Cerebellar nuclear complex (tissue), 1 donor: Measurements from ENCODE around the gene MED4.
"Not testable (repeated sequence)": the region's sequence is repeated elsewhere in the genome, so short reads cannot be mapped to it uniquely, and the experiment has no call there.

Source experiments
- DNase-seq, 2 experiments: peaks; one replicate each; lab custom pipeline; 2025; lab: John Stamatoyannopoulos, UW

MED4 gene

GRCh38 chr13:48094404-48094780 lies 512 bp downstream of the MED4 start:
- DNase-seq: no peak

DNA sequence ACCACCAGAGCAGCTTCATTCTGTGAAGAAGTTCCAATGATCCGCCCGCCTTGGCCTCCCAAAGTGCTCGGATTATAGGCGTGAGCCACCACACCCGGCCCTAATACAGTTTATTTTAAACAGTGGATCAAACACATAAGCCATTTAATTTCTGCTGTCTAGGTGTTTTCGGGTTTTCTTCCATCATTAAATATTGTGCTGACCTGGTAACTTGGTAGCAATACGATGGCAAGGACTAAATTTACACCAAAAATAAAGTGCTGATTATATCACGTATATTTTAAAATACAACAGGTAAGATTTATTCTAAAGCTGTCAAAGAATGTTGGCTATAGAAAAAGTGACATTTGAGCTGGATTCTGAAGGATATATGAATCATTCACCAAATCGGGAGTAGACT lies 1.3 kb downstream of the MED4 start:
- DNase-seq: no peak

- DNase-seq: no peak
Measured at GRCh38 chr13:48086272-48086671, 8.6 kb downstream of the MED4 start.

DNA sequence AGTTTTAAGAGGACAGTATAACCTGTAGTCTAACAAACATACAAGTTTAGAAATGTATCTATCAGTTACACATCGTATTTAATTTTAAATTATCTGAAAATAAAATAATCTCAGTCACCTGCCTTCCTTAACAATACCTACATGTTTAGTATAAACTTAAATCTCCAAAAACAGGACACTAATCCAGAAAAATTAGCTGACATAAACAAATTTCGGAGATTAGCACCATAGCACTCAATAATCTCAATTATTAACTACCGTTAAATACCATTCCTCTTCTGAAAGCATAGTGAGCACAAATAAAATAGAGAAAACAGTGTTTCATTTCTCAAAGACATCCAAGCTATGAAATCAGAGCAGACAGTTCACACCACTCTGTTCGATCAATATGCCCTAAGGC lies 13.2 kb downstream of the MED4 start:
- no peak for DNase-seq

GRCh38 chr13:48078251-48078656 lies 16.6 kb downstream of the MED4 start:
- no peak for DNase-seq

- DNase-seq: no peak
Measured at GRCh38 chr13:48074006-48074405, 20.9 kb downstream of the MED4 start.

- no peak for DNase-seq
Measured at GRCh38 chr13:48072787-48073186, 22.1 kb downstream of the MED4 start.

DNA sequence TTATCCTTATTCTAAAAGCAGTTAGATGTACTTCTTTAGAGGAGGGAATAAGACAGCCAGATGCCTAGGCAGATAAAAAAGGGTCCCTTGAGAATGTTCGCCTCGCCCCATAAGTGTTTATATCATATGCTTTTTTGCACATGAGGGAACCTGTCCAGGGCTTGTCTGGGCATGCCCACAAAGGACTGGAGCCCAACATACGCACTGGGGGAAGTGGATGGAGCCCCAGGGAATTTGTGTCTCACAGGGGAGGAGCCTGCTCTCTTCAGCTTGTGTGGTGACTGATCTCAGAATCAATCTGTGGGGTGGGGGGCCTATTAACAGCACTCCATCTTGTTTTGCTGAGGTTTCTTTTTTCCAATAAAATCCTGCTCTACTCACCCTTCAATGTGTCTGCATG lies 22.6 kb downstream of the MED4 start:
- no peak for DNase-seq

DNA sequence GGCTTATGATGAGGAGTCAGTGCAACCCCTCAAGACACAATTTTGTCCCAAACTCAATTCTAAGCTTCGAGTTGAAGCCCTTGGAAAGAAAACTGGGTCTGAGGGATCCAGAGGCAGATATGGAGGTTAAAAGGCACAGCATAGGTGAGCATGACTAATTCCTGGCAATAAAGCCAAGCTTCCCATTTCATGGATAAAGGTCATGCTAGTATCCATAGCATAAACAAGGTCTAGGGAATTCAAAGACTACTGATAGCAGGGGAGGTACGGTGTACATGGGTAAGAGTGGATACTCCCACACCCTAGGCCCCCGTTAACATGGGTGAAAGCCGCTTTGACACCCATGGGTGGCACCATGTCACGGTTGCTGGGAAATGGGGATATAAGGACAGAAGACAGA lies 24.0 kb downstream of the MED4 start:
- no peak for DNase-seq

DNA sequence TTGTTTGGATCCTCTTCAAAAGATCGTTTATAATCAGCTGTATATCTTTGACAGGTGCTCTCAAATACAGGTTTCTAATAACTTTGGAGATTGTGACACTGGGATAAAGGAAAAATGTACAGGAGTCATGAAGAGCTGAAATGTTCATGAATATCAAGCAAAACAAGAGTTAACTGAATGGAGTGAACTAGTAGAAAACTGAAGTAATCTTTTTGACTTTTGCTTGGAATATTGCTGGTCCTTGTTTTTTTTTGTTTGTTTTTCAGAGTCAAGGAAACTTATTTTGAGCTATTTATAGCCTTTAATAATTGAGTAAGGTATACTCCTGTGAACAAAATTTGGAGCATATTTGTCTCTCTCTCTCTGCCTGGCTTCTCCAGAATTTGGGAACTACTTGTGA lies 25.3 kb downstream of the MED4 start:
- DNase-seq: no peak

- no peak for DNase-seq
Measured at GRCh38 chr13:48068952-48069351, 26.0 kb downstream of the MED4 start.

DNA sequence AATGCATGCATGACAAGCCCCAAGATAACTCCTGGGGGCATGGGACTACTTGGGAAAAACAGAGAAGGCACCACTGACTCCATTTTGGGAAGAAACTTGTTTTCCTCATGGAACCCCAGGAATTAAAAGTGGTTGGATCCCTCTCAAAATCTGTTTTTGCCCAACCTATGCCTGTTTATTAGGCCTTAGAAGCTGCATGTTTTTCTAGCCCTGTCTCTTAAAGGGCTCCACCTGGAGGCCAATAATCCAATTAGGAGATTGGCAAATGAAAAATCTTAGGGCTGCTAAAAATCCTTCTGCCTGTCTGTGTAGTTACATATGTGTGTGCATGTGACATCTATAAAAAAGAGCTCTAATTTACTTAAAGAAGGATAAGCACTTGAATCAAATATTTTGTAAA lies 26.9 kb downstream of the MED4 start:
- no peak for DNase-seq

DNA sequence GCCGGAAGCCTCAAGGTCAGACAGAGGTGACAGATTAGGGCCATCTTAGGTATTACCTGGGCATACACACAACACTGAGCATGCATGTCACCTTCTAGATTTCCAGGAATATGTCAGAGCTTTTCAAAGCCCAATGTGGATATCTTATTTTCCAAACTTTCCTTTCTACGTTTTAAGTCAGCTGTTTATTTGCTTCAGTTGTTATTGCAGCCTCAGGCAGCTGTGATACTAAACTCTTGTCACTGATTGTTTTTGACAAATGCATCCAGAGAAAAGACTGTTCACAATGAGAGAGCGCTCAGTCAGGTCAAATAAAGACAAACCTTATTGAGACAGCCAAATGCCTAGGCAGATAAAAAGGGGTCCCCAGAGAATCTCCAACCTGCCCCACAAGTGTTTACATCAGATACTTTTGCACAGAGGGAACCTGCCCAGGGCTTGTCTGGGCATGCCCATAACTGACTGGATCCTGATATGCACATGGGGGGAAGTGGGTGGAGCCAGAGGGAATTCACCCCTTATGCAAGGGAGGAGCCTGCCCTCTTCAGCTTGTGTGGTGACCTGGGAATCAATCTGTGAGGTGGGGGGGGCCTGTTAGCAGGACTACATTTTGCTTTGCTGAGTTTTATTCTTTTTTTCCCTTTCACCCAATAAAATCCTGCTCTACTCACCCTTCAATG lies 28.5 kb downstream of the MED4 start:
- no peak for DNase-seq

GRCh38 chr13:48059951-48060350 lies 35.0 kb downstream of the MED4 start:
- not testable (repeated sequence) for DNase-seq

GRCh38 chr13:48058536-48058935 lies 36.4 kb downstream of the MED4 start:
- not testable (repeated sequence) for DNase-seq

DNA sequence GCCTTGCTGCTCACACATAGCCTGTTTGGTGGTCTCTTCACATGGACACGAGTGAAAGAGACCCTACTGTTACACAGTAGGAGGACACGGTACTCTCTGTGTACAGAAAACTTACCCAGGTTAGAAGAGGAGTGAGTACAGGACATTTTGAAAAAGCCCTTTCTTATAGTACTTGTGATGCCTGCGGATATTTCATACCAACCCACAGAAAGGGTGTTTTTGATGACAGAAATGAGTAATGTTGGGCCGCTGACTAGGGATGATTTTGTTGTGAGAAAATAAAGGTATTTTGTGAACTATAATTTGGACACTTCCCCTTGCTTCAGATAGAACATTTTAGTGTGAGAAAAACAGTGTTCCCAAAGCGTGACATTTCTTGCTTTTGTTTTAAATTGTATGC lies 39.2 kb downstream of the MED4 start:
- DNase-seq: no peak

GRCh38 chr13:48054601-48055000 lies 40.3 kb downstream of the MED4 start:
- no peak for DNase-seq

DNA sequence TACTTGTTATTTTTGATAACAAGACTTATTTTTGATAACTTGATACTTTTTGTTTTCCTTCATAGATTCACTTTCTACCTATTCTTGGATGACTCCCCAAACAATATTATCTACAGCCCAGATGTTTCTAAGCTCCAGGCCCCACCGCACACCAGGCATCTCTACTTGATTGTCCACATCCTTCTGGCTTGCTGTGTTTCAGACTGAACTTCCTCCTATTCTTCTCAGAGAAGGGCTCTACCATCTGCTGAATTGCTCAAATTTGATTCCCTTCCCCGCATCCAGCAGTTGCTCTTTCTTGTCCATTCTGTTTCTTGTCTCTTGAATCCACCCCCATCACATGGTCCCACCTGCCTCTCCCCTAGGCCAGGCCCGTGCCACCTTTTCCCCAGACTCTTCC lies 44.4 kb downstream of the MED4 start:
- DNase-seq: no peak

GRCh38 chr13:48043789-48044503 lies 51.0 kb downstream of the MED4 start:
- no peak for DNase-seq

DNA sequence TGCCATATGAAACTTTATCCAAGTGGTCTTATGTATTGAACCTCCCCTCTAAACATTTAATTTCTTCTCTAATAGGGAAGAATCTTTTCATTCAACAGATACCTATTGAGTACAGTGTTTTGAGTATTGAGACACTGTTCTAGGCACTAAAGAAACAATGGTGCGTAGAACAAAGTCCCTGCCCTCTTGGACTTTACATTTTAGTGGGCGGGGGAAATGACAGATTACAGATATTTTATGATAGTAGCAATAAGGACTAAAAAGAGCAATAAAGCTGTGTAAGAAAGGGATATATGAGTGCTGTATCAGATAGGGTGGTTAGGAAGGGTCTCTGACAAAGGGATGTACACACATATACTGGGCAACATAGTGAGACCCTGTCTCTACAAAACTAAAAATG lies 52.0 kb downstream of the MED4 start:
- no peak for DNase-seq

DNA sequence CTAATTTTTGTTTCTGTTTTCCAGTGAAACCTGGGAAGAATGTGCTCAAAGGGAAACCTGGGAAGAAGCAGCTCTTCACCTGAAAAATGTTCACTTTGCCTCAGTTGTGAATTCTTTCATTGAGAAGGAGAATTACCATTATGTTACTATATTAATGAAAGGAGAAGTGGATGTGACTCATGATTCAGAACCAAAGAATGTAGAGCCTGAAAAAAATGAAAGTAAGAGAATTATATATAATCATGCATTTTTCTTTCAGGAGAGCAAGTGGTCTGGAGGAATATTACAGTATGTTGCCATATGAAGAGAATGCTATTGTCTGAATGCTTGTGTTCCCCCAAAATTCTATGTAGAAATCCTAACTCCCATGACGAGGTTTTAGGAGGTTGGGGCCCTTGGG lies 54.0 kb downstream of the MED4 start:
- no peak for DNase-seq

DNA sequence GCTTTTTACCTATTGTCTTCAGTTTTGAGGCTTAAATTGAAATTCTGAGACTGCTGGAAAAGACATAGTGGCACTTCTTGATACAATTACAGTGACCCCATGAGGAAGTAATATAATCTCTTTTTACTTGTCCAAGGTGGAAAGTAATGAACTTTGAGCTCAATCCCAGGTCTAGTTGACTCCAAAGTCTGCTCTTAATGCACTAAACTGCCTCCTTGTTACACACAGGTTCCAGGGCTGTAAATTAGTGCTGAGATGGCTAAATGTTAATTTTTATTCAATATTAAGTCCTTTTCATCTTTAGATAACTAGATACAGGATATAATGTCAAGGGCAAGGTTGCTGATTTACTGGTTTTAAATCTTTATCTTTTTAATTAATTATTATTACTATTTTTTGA lies 54.9 kb downstream of the MED4 start:
- DNase-seq: no peak

GRCh38 chr13:48038761-48039160 lies 56.1 kb downstream of the MED4 start:
- DNase-seq: no peak
